K562 (cell line): Measurements from ENCODE around the gene APOC1.

Experiments used
- CHD2 ChIP-seq: IDR thresholded peaks from 2 replicates; pipeline ENCODE4 v1.6.1; 2011; ENCODE audit warnings: low read depth, low read length
- FOXA3 ChIP-seq, 2 experiments: fragments of 450-650 bp in 1 of 2; sonication (generic) in 1 of 2; formaldehyde crosslinking; IDR thresholded peaks in 1 of 2; conservative IDR thresholded peaks in 1 of 2; 2 replicates each; pipeline versions ENCODE4 v1.4.0 to v1.8.0; 2020 to 2022; ENCODE audit warnings: mild to moderate bottlenecking in 2 of 2, missing genetic modification reagents in 1 of 2
- HCFC1 ChIP-seq: IDR thresholded peaks from 2 replicates; pipeline ENCODE4 v1.6.1; 2012; ENCODE audit warnings: low read depth, low read length, improper control_type of control experiment
- PML ChIP-seq: IDR thresholded peaks from 2 replicates; pipeline ENCODE4 v1.6.1; 2012; ENCODE audit warnings: low read length, inconsistent platforms
- POLR2A ChIP-seq: fragments of 450-650 bp; conservative IDR thresholded peaks from 2 replicates; pipeline ENCODE4 v1.6.1; 2016
- RFX5 ChIP-seq: IDR thresholded peaks from 2 replicates; pipeline ENCODE4 v1.6.1; 2011; ENCODE audit warnings: low read depth, mild to moderate bottlenecking, improper control_type of control experiment, low read length
- TRIM28 ChIP-seq: fragments of 450-650 bp; IDR thresholded peaks from 2 replicates; pipeline ENCODE4 v1.6.1; 2017
- YY1 ChIP-seq, 3 experiments: IDR thresholded peaks; 2 replicates each; pipeline ENCODE4 v1.6.1; 2011; ENCODE audit warnings: low read length in 2 of 3, mild to moderate bottlenecking in 2 of 3, moderate library complexity in 2 of 3, borderline replicate concordance in 1 of 3, control low read depth in 1 of 3, low read depth in 1 of 3; ENCODE audit not compliant: insufficient read depth in 3 of 3, insufficient replicate concordance in 2 of 3, control insufficient read depth in 1 of 3, insufficient read length in 1 of 3; ENCODE audit errors: extremely low read depth in 1 of 3
- ZFX ChIP-seq: sonication (generic); formaldehyde crosslinking; IDR thresholded peaks from 2 replicates; pipeline ENCODE4 v1.8.0; 2022; ENCODE audit warnings: mild to moderate bottlenecking, missing genetic modification reagents, moderate library complexity
- TF ChIP-seq, protein P1 (sequence below), 3 experiments: IDR thresholded peaks in 2 of 3; conservative IDR thresholded peaks in 1 of 3; 2 replicates each; pipeline ENCODE4 v1.5.1; 2011 to 2012; ENCODE audit warnings: low read length in 3 of 3, mild to moderate bottlenecking in 3 of 3, control low read depth in 2 of 3, improper control_type of control experiment in 1 of 3, inconsistent platforms in 1 of 3, low read depth in 1 of 3, mixed read lengths in 1 of 3, moderate library complexity in 1 of 3; ENCODE audit not compliant: insufficient read depth in 2 of 3
- TF ChIP-seq, protein P2 (sequence below): fragments of 250-450 bp; sonication (Bioruptor Pico); IDR thresholded peaks from 2 replicates; pipeline ENCODE4 v1.4.0; 2020; ENCODE audit warnings: borderline replicate concordance

DNA sequence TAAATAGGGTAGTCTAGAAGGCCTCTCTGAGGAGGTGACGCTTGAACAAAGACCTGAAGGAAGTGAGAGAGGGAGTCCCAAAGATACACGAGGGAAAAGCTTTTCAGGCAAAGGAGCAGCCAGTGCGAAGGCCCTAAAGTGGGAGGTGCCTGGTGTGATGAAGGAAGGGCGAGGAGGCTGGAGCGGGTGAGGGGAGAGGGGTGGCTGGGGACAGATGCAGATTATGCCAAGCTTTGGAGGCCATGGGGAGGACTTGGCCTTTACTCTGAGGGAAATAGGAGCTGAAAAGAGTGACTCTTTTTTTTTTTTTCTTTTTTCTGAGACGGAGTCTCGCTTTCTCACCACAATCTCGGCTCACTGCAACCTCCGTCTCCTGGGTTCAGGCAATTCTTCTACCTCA lies 43.7 kb downstream of the APOC1 start:
- TF ChIP-seq RFX5: no peak
- TF ChIP-seq YY1 (IDR thresholded peaks at IDR 0.05; ENCODE audit: borderline replicate concordance in 1 of 3, control insufficient read depth in 1 of 3, extremely low read depth in 1 of 3, insufficient read depth in 3 of 3, insufficient read length in 1 of 3, insufficient replicate concordance in 2 of 3, low read depth in 1 of 3, low read length in 2 of 3): no peak
- TF ChIP-seq, protein P1, sequence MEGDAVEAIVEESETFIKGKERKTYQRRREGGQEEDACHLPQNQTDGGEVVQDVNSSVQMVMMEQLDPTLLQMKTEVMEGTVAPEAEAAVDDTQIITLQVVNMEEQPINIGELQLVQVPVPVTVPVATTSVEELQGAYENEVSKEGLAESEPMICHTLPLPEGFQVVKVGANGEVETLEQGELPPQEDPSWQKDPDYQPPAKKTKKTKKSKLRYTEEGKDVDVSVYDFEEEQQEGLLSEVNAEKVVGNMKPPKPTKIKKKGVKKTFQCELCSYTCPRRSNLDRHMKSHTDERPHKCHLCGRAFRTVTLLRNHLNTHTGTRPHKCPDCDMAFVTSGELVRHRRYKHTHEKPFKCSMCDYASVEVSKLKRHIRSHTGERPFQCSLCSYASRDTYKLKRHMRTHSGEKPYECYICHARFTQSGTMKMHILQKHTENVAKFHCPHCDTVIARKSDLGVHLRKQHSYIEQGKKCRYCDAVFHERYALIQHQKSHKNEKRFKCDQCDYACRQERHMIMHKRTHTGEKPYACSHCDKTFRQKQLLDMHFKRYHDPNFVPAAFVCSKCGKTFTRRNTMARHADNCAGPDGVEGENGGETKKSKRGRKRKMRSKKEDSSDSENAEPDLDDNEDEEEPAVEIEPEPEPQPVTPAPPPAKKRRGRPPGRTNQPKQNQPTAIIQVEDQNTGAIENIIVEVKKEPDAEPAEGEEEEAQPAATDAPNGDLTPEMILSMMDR (IDR thresholded peaks at IDR 0.05 in 2 of 3, conservative IDR thresholded peaks at IDR 0.05 in 1 of 3; ENCODE audit: insufficient read depth in 2 of 3, low read depth in 1 of 3, low read length in 3 of 3): no peak
- no peak for TF ChIP-seq CHD2
- no peak for TF ChIP-seq TRIM28
- TF ChIP-seq POLR2A: no peak
- TF ChIP-seq HCFC1: no peak
- TF ChIP-seq, protein P2, sequence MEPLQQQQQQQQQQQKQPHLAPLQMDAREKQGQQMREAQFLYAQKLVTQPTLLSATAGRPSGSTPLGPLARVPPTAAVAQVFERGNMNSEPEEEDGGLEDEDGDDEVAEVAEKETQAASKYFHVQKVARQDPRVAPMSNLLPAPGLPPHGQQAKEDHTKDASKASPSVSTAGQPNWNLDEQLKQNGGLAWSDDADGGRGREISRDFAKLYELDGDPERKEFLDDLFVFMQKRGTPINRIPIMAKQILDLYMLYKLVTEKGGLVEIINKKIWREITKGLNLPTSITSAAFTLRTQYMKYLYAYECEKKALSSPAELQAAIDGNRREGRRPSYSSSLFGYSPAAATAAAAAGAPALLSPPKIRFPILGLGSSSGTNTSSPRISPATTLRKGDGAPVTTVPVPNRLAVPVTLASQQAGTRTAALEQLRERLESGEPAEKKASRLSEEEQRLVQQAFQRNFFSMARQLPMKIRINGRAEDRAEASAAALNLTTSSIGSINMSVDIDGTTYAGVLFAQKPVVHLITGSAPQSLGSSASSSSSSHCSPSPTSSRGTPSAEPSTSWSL (CRISPR knock-in tag): no peak
- no peak for TF ChIP-seq PML
- no peak for TF ChIP-seq ZFX (CRISPR knock-in tag)
- TF ChIP-seq FOXA3 (CRISPR knock-in tag; conservative IDR thresholded peaks at IDR 0.05 in 1 of 2, IDR thresholded peaks at IDR 0.05 in 1 of 2): no peak
